Measurements from ENCODE around the gene ASB18. TPM values are rescaled to one million over a fixed set of nuclear protein-coding genes. Genes with fewer than 3 reads are reported as not detected.

The ASB18 gene
- total RNA-seq, 1 experiment from 2014 or later = not detected

DNA sequence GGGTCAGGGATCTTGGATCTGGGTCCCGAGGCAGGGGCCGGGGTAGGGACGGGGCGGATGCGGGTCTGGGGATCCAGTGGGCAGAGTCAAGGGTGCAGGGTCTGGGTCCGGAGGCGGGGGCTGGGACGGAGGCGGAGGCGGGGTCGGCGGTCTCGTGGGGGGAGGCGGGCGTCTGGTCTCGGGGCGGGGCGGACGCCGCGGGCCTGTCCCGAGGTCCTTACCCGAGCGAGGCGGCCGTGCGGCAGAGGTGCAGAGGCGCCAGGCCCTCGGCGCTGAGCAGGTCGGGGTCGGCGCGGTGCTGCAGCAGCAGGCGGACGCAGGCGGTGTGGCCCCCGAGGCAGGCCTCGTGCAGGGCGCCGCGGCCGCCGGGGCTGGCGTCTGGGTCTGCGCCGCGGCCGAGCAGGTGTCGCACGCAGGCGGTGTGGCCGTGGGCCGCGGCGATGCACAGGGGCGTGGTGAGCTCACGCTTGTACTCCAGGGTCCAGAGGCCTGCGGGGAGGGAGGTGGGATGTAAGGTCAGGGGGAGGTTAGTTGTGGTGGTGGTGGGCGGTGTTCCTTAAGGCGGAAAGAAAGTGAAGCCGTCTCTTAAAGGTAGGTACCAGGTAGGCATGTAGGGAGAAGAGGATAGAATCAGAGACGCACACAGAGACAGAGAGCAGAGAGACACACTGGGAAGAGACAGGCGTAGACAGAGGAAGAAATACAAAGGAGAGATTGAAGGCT is 26.6 kb downstream of the ASB18 start:
- ATAC-seq (no peak), DNase-seq (ENCODE audit: low read depth, low spot score) (no peak)
- no peak overlapping the region for H3K4me3 ChIP-seq (ENCODE audit: low read depth in 2 of 2, low read length in 2 of 2)
- POLR2A ChIA-PET = no interaction called here
- H3K9me3 ChIP-seq (ENCODE audit: control insufficient read depth, insufficient read depth, low read depth, low read length) = peaks cover 3% of the 10 kb centered on the region; the same call in 1 of the 2 replicates
- H3K4me1 ChIP-seq (ENCODE audit: control insufficient read depth, insufficient read depth, low read length) = peaks cover 2% of the 10 kb centered on the region; the same call in 1 of the 2 replicates
- no peak overlapping the region for H3K27ac ChIP-seq (ENCODE audit: low read length)
- CTCF ChIA-PET = no interaction called here
- TF ChIP-seq, protein P1, sequence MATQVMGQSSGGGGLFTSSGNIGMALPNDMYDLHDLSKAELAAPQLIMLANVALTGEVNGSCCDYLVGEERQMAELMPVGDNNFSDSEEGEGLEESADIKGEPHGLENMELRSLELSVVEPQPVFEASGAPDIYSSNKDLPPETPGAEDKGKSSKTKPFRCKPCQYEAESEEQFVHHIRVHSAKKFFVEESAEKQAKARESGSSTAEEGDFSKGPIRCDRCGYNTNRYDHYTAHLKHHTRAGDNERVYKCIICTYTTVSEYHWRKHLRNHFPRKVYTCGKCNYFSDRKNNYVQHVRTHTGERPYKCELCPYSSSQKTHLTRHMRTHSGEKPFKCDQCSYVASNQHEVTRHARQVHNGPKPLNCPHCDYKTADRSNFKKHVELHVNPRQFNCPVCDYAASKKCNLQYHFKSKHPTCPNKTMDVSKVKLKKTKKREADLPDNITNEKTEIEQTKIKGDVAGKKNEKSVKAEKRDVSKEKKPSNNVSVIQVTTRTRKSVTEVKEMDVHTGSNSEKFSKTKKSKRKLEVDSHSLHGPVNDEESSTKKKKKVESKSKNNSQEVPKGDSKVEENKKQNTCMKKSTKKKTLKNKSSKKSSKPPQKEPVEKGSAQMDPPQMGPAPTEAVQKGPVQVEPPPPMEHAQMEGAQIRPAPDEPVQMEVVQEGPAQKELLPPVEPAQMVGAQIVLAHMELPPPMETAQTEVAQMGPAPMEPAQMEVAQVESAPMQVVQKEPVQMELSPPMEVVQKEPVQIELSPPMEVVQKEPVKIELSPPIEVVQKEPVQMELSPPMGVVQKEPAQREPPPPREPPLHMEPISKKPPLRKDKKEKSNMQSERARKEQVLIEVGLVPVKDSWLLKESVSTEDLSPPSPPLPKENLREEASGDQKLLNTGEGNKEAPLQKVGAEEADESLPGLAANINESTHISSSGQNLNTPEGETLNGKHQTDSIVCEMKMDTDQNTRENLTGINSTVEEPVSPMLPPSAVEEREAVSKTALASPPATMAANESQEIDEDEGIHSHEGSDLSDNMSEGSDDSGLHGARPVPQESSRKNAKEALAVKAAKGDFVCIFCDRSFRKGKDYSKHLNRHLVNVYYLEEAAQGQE (IDR thresholded peaks at IDR 0.05; ENCODE audit: insufficient read depth in 1 of 2, low read depth in 2 of 2, low read length in 1 of 2) = no peak
- no peak for TF ChIP-seq POLR2AphosphoS5 (IDR thresholded peaks at IDR 0.05; ENCODE audit: low read depth, low read length)
- TF ChIP-seq, protein P2, sequence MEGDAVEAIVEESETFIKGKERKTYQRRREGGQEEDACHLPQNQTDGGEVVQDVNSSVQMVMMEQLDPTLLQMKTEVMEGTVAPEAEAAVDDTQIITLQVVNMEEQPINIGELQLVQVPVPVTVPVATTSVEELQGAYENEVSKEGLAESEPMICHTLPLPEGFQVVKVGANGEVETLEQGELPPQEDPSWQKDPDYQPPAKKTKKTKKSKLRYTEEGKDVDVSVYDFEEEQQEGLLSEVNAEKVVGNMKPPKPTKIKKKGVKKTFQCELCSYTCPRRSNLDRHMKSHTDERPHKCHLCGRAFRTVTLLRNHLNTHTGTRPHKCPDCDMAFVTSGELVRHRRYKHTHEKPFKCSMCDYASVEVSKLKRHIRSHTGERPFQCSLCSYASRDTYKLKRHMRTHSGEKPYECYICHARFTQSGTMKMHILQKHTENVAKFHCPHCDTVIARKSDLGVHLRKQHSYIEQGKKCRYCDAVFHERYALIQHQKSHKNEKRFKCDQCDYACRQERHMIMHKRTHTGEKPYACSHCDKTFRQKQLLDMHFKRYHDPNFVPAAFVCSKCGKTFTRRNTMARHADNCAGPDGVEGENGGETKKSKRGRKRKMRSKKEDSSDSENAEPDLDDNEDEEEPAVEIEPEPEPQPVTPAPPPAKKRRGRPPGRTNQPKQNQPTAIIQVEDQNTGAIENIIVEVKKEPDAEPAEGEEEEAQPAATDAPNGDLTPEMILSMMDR (IDR thresholded peaks at IDR 0.05) = no peak
- no peak for TF ChIP-seq TCF7L2 (IDR thresholded peaks at IDR 0.05; ENCODE audit: low read depth, low read length)
- no peak for TF ChIP-seq SIN3A (IDR thresholded peaks at IDR 0.05; ENCODE audit: borderline replicate concordance, insufficient read depth, low read depth, low read length)
- in situ Hi-C loops (cut with HindIII; ENCODE audit: low pct_unique_long_range_greater_than_20kb, low sequenced_read_pairs) = no loop called here
- intact Hi-C loops (cut with micrococcal nuclease; ENCODE audit: unreplicated experiment) = no loop called here
- no peaks in the 10 kb centered on the region for H3K36me3 ChIP-seq (ENCODE audit: control insufficient read depth, insufficient read depth, low read length)
- no peaks in the 10 kb centered on the region for H3K27me3 ChIP-seq (ENCODE audit: control insufficient read depth, insufficient read depth, low read length)
- BruUV-seq (replicated peaks) = no TSS peak

DNA sequence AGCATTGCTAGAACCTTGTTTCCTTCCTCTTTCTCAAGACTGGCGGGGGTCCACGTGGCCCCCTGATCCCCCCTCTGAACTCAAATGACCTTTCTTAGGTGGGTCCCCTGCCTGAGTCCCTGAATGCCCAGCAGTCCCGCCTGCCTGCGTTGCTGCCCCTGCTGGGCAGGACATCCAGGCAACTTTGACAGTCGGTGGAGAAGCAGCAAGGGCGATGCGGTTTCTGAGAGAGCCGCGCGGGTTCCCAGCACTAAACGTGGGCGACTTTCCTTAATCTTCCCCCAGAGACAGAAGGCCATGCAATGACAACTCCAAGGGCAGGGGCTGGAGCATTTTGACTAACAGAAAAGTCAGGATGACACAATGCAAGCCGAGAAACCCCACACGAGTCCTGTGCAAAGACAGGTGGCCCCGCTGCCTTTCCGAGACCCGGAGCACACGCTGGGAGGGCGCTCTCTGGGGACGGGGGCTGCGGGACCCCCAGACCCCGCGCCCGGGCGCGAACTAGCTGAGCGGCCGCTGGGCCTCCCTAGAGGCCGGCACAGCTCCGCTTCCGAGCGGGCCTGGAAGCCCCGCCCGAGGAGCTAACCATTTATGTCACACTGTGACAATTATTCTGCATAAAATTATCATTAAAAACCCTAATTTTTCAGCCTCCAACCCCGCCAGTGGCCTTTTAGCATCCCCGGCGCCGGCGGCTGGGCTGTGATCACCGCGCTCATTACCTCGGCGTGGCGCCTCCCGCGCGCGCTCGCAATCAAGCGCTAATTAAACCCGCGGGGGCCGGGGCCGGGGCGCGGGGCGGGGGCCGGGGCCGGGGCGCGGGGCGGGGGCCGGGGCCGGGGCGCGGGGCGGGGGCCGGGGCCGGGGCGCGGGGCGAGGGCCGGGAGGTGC is 27.4 kb downstream of the ASB18 start:
- no peaks in the 10 kb centered on the region for H3K27me3 ChIP-seq (ENCODE audit: control insufficient read depth, insufficient read depth, low read length)
- POLR2A ChIA-PET = no interaction called here

More for the DNA sequence above, 27.4 kb downstream of the ASB18 start:
- H3K36me3 ChIP-seq (ENCODE audit: control insufficient read depth, insufficient read depth, low read length) = no peaks in the 10 kb centered on the region
- peaks cover 6% of the 10 kb centered on the region; the same call in 1 of the 2 replicates for H3K9me3 ChIP-seq (ENCODE audit: control insufficient read depth, insufficient read depth, low read depth, low read length)
- ATAC-seq (no peak), DNase-seq (ENCODE audit: low read depth, low spot score) (no peak)
- peak overlapping the region; percentile 13 to 27; a peak in 2 of 4 replicates for H3K4me3 ChIP-seq (ENCODE audit: low read depth in 2 of 2, low read length in 2 of 2)
- intact Hi-C loops (cut with micrococcal nuclease; ENCODE audit: unreplicated experiment) (no loop called here), in situ Hi-C loops (cut with HindIII; ENCODE audit: low pct_unique_long_range_greater_than_20kb, low sequenced_read_pairs) (no loop called here)
- CTCF ChIA-PET = no interaction called here
- H3K27ac ChIP-seq (ENCODE audit: low read length) = no peak overlapping the region
- TF ChIP-seq, protein P1 (IDR thresholded peaks at IDR 0.05; ENCODE audit: insufficient read depth in 1 of 2, low read depth in 2 of 2, low read length in 1 of 2) = no peak
- TF ChIP-seq POLR2AphosphoS5 (IDR thresholded peaks at IDR 0.05; ENCODE audit: low read depth, low read length) (no peak), TCF7L2 (IDR thresholded peaks at IDR 0.05; ENCODE audit: low read depth, low read length) (no peak), SIN3A (IDR thresholded peaks at IDR 0.05; ENCODE audit: borderline replicate concordance, insufficient read depth, low read depth, low read length) (no peak)
- TF ChIP-seq, protein P2 (IDR thresholded peaks at IDR 0.05) = no peak
- BruUV-seq (replicated peaks) = no TSS peak
- H3K4me1 ChIP-seq (ENCODE audit: control insufficient read depth, insufficient read depth, low read length) = peaks cover 2% of the 10 kb centered on the region; the same call in 1 of the 2 replicates

Data from Panc1 (cell line).